NT2/D1 (cell line): Measurements from ENCODE around the gene SLC35F3.

Experiments used
- DNase-seq: peaks from one replicate; pipeline ENCODE4 v3.0.0-alpha.2; 2011; ENCODE audit warnings: low read depth, low spot score
- H3K27me3 ChIP-seq: 2 replicates; pipeline ENCODE4 v1.6.0; 2011; ENCODE audit warnings: mild to moderate bottlenecking; ENCODE audit not compliant: insufficient read length, insufficient read depth
- H3K36me3 ChIP-seq: 2 replicates; pipeline ENCODE4 v1.6.1; 2011; ENCODE audit warnings: mild to moderate bottlenecking, low read length, mixed read lengths; ENCODE audit not compliant: insufficient read depth, insufficient read length
- H3K4me1 ChIP-seq: 2 replicates; pipeline ENCODE4 v1.5.1; 2011; ENCODE audit not compliant: insufficient read depth, insufficient read length
- H3K4me3 ChIP-seq: 2 replicates; pipeline ENCODE4 v1.5.1; 2011; ENCODE audit warnings: low read depth; ENCODE audit not compliant: insufficient read length
- H3K9ac ChIP-seq: 2 replicates; pipeline ENCODE4 v1.6.0; 2011; ENCODE audit warnings: low read depth; ENCODE audit not compliant: insufficient read length
- H3K9me3 ChIP-seq: 2 replicates; pipeline ENCODE4 v1.5.1; 2011; ENCODE audit warnings: mild to moderate bottlenecking, low read length; ENCODE audit not compliant: insufficient read depth
- SUZ12 ChIP-seq: IDR thresholded peaks from 2 replicates; pipeline ENCODE4 v1.6.1; 2011; ENCODE audit not compliant: insufficient read length, insufficient read depth; ENCODE audit errors: extremely low read depth
- YY1 ChIP-seq: IDR thresholded peaks from 2 replicates; pipeline ENCODE4 v1.6.1; 2011; ENCODE audit not compliant: insufficient read length, insufficient read depth
- ZNF274 ChIP-seq: IDR thresholded peaks from 2 replicates; pipeline ENCODE4 v1.6.1; 2011; ENCODE audit warnings: mild to moderate bottlenecking, low read depth, low read length

Gene SLC35F3

DNA sequence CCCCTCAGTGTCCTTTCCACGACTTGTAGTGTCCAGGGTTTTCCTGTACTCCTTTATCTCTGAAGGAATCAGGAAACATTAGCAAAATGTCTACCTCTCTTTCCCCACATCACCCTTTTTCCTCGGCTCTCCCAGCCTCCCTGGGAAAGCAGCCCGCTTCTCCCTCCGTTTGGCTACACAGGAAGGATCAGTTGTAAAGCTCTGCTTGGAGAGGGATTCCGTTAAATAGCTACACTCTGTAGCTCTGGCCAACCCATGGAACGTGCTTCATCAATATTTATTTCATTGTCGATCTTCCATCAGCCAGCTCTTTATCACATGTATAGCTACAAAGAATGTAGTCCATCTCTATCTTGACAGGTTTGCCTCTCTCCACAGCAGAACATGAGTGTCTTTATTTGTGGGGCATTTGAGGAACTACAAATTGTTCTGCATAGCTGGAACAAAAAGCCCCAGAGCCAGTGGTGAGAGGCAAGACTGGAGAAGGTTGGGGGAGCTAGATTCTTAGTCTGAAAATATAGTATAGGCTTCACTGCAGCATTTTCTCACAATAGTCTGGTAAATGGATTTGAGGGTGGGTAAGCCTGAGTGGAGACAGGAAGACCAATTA, 191.8 kb downstream of the SLC35F3 start:
- Histone ChIP-seq H3K36me3 (no peaks in the 10 kb centered on the region), H3K4me1 (no peaks in the 10 kb centered on the region), H3K4me3 (no peak overlapping the region), H3K9ac (no peak overlapping the region), H3K27me3 (no peaks in the 10 kb centered on the region), H3K9me3 (no peaks in the 10 kb centered on the region)
- DNase-seq: no peak
- TF ChIP-seq ZNF274 (no peak), YY1 (no peak), SUZ12 (no peak)

- H3K4me3 ChIP-seq: no peak overlapping the region
- TF ChIP-seq ZNF274 (no peak), YY1 (no peak), SUZ12 (no peak)
- no peaks in the 10 kb centered on the region for H3K27me3 ChIP-seq
- H3K9me3 ChIP-seq: no peaks in the 10 kb centered on the region
- H3K36me3 ChIP-seq: no peaks in the 10 kb centered on the region
- H3K4me1 ChIP-seq: no peaks in the 10 kb centered on the region
- no peak for DNase-seq
- no peak overlapping the region for H3K9ac ChIP-seq
These were observed 198.1 kb downstream of the SLC35F3 start for GRCh38 chr1:234102583-234102982.

DNA sequence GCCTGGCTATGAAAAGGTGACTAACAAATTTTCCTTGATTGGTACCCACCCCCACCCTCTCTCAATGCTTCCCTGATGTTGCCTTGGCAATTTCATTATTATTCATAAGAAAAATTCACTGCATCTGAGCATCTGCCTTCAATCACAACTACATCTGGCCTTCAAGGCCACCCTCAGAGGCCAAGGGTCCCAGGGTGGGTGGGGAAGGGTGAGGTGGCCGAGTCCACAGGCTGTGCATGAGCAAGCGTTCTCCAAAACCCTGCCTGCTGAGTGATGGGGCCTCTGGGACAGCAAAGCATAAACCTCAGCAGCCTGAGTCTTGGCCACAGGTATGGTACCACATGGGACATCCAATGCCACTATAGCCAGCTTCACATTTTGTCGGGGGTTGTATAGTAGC, 198.7 kb downstream of the SLC35F3 start:
- DNase-seq: no peak
- no peaks in the 10 kb centered on the region for H3K36me3 ChIP-seq
- H3K9me3 ChIP-seq: no peaks in the 10 kb centered on the region
- no peak overlapping the region for H3K4me3 ChIP-seq
- H3K4me1 ChIP-seq: no peaks in the 10 kb centered on the region
- H3K27me3 ChIP-seq: no peaks in the 10 kb centered on the region
- TF ChIP-seq YY1 (no peak), ZNF274 (no peak), SUZ12 (no peak)
- H3K9ac ChIP-seq: no peak overlapping the region

GRCh38 chr1:234106032-234106431, 201.6 kb downstream of the SLC35F3 start:
- TF ChIP-seq SUZ12 (no peak), ZNF274 (no peak), YY1 (no peak)
- no peak for DNase-seq
- H3K9ac ChIP-seq: no peak overlapping the region

DNA sequence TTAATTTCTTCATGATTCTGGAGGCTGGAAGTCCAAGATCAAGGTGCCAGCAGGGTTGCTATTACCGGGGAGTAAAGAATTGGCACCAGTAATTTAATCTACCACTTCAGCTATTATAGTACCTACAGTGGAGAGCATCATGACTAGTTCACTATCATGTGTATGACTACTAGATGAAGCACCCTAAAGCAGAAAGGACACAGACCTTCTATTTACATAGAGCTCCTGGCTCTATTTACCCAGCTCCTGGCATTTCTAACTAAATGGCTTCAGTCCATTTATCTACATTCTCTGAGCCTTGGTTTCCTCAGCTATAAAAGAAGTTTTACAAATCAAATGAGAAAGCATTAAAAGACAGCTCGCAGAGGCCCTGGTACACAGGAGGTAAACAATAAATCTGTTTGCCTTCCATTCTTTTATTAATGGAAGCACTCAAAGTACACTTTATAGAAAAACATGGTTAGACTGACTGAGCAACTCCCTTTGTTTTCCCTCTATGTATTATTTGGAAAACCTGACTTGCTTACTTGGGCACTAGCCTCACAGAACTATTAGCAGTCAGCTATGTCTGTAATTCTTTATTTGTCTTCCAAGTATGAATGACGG, 203.0 kb downstream of the SLC35F3 start:
- Histone ChIP-seq H3K4me3 (no peak overlapping the region), H3K9ac (no peak overlapping the region), H3K36me3 (no peaks in the 10 kb centered on the region), H3K4me1 (no peaks in the 10 kb centered on the region), H3K9me3 (no peaks in the 10 kb centered on the region), H3K27me3 (no peaks in the 10 kb centered on the region)
- DNase-seq: no peak
- no peak for TF ChIP-seq YY1
- TF ChIP-seq SUZ12: no peak
- TF ChIP-seq ZNF274: no peak

More at GRCh38 chr1:234106032-234106431, 201.6 kb downstream of the SLC35F3 start:
- Histone ChIP-seq H3K27me3 (no peaks in the 10 kb centered on the region), H3K4me1 (no peaks in the 10 kb centered on the region), H3K9me3 (no peaks in the 10 kb centered on the region), H3K4me3 (no peak overlapping the region), H3K36me3 (no peaks in the 10 kb centered on the region)

GRCh38 chr1:234108921-234109320, 204.4 kb downstream of the SLC35F3 start:
- DNase-seq: peak; percentile 16
- no peak for TF ChIP-seq ZNF274
- no peaks in the 10 kb centered on the region for H3K9me3 ChIP-seq
- H3K27me3 ChIP-seq: no peaks in the 10 kb centered on the region
- no peak overlapping the region for H3K9ac ChIP-seq
- no peaks in the 10 kb centered on the region for H3K36me3 ChIP-seq
- H3K4me1 ChIP-seq: no peaks in the 10 kb centered on the region
- no peak overlapping the region for H3K4me3 ChIP-seq

GRCh38 chr1:234109840-234110239, 205.4 kb downstream of the SLC35F3 start:
- Histone ChIP-seq H3K9ac (no peak overlapping the region), H3K36me3 (no peaks in the 10 kb centered on the region), H3K27me3 (no peaks in the 10 kb centered on the region), H3K9me3 (no peaks in the 10 kb centered on the region), H3K4me1 (no peaks in the 10 kb centered on the region), H3K4me3 (no peak overlapping the region)
- no peak for DNase-seq
- TF ChIP-seq YY1: no peak
- no peak for TF ChIP-seq ZNF274
- no peak for TF ChIP-seq SUZ12
